Ishikawa (cell line): ENCODE data around the gene NAPA.

ENCODE experiments used
- CEBPB ChIP-seq: IDR thresholded peaks from 2 replicates; pipeline ENCODE4 v1.6.1; 2012
- EP300 ChIP-seq: IDR thresholded peaks from 2 replicates; pipeline ENCODE4 v1.6.1; 2012; ENCODE audit warnings: borderline replicate concordance
- NFIC ChIP-seq: IDR thresholded peaks from 2 replicates; pipeline ENCODE4 v1.6.1; 2012
- RAD21 ChIP-seq: IDR thresholded peaks from 2 replicates; pipeline ENCODE4 v1.6.1; 2012; ENCODE audit warnings: low read depth
- TAF1 ChIP-seq: IDR thresholded peaks from 2 replicates; pipeline ENCODE4 v1.6.1; 2012; ENCODE audit warnings: low read depth, mild to moderate bottlenecking
- ZBTB7A ChIP-seq: IDR thresholded peaks from 2 replicates; pipeline ENCODE4 v1.6.1; 2012; ENCODE audit warnings: low read depth
- TF ChIP-seq, protein P1 (sequence below): IDR thresholded peaks from 2 replicates; pipeline ENCODE4 v1.6.1; 2012; ENCODE audit warnings: low read depth, mild to moderate bottlenecking
- TF ChIP-seq, protein P2 (sequence below): IDR thresholded peaks from 2 replicates; pipeline ENCODE4 v1.6.1; 2012
- TF ChIP-seq, protein P3 (sequence below): IDR thresholded peaks from 2 replicates; pipeline ENCODE4 v1.6.1; 2012

DNA sequence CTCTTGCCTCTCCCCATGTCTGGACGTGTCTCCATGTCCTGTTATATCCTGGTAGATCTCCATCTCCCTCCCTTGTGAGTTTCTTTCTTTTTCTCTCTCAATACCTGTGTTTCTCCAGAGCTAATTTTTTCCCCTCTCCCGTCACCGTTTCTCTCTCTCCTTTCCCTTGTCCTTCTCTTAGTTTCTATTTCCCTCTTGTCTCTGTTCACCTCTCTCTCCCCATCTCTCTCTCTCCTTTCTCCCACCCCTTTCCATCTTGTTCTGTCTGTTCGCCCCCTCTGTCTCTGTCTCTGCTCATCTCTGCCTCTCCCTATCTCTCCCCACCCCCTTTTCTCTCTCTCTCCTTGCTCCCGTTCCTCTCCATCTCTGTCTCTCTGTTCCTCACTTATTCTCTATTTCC lies 56.2 kb downstream of the NAPA start:
- TF ChIP-seq, protein P1, sequence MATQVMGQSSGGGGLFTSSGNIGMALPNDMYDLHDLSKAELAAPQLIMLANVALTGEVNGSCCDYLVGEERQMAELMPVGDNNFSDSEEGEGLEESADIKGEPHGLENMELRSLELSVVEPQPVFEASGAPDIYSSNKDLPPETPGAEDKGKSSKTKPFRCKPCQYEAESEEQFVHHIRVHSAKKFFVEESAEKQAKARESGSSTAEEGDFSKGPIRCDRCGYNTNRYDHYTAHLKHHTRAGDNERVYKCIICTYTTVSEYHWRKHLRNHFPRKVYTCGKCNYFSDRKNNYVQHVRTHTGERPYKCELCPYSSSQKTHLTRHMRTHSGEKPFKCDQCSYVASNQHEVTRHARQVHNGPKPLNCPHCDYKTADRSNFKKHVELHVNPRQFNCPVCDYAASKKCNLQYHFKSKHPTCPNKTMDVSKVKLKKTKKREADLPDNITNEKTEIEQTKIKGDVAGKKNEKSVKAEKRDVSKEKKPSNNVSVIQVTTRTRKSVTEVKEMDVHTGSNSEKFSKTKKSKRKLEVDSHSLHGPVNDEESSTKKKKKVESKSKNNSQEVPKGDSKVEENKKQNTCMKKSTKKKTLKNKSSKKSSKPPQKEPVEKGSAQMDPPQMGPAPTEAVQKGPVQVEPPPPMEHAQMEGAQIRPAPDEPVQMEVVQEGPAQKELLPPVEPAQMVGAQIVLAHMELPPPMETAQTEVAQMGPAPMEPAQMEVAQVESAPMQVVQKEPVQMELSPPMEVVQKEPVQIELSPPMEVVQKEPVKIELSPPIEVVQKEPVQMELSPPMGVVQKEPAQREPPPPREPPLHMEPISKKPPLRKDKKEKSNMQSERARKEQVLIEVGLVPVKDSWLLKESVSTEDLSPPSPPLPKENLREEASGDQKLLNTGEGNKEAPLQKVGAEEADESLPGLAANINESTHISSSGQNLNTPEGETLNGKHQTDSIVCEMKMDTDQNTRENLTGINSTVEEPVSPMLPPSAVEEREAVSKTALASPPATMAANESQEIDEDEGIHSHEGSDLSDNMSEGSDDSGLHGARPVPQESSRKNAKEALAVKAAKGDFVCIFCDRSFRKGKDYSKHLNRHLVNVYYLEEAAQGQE, result no peak
- TF ChIP-seq NFIC, result no peak
- TF ChIP-seq CEBPB, result no peak
- TF ChIP-seq ZBTB7A, result no peak
- no peak for TF ChIP-seq TAF1
- TF ChIP-seq, protein P2, sequence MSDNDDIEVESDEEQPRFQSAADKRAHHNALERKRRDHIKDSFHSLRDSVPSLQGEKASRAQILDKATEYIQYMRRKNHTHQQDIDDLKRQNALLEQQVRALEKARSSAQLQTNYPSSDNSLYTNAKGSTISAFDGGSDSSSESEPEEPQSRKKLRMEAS, result no peak
- TF ChIP-seq, protein P3, sequence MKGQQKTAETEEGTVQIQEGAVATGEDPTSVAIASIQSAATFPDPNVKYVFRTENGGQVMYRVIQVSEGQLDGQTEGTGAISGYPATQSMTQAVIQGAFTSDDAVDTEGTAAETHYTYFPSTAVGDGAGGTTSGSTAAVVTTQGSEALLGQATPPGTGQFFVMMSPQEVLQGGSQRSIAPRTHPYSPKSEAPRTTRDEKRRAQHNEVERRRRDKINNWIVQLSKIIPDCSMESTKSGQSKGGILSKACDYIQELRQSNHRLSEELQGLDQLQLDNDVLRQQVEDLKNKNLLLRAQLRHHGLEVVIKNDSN, result no peak
- TF ChIP-seq EP300, result no peak
- no peak for TF ChIP-seq RAD21
